WTC11 (cell line): ENCODE data around the gene TSPAN5. TPM values are rescaled to one million over a fixed set of nuclear protein-coding genes. Genes with fewer than 3 reads are reported as not detected.
"Not testable (repeated sequence)": the region's sequence is repeated elsewhere in the genome, so short reads cannot be mapped to it uniquely, and the experiment has no call there.

Experiments used
- ATAC-seq: fragments of 200-7000 bp; cut with Tn5 transposase; 2 replicates; pipeline ENCODE4 v1.10.0; 2021; ENCODE audit warnings: mild to moderate bottlenecking, moderate library complexity
- CTCF ChIA-PET: fragments of 300-600 bp; sonication (Branson Sonifier 250); formaldehyde crosslinking; loops from one replicate; lab custom pipeline; 2021; ENCODE audit warnings: antibody characterized with exemption; lab: Charles Lee
- POLR2A ChIA-PET: fragments of 350-600 bp; sonication (Branson Sonifier 250); formaldehyde crosslinking; loops from one replicate; lab custom pipeline; 2021; ENCODE audit warnings: antibody characterized with exemption; lab: Charles Lee
- DNase-seq: peaks from one replicate; pipeline ENCODE4 v3.0.0; 2021; ENCODE audit warnings: low spot score
- H3K27ac Mint-ChIP-seq: 2 replicates; pipeline ENCODE4 v1.8.0; 2021; ENCODE audit warnings: mixed read lengths
- H3K27me3 Mint-ChIP-seq: 2 replicates; pipeline ENCODE4 v1.8.0; 2021; ENCODE audit warnings: low read depth, mild to moderate bottlenecking, moderate library complexity, mixed read lengths
- H3K36me3 Mint-ChIP-seq: 2 replicates; pipeline ENCODE4 v1.8.0; 2021; ENCODE audit warnings: mixed read lengths
- H3K4me1 Mint-ChIP-seq: 2 replicates; pipeline ENCODE4 v1.8.0; 2022; ENCODE audit warnings: mixed read lengths
- H3K4me3 Mint-ChIP-seq: 2 replicates; pipeline ENCODE4 v1.8.0; 2021; ENCODE audit warnings: mild to moderate bottlenecking, moderate library complexity, mixed read lengths
- H3K9me3 Mint-ChIP-seq: 2 replicates; pipeline ENCODE4 v1.8.0; 2021; ENCODE audit warnings: mixed read lengths
- CREB1 ChIP-seq: sonication (generic); formaldehyde crosslinking; IDR thresholded peaks from 2 replicates; pipeline ENCODE4 v1.8.0; 2023; ENCODE audit warnings: mild to moderate bottlenecking, missing genetic modification reagents
- E2F4 ChIP-seq: sonication (generic); formaldehyde crosslinking; IDR thresholded peaks from 2 replicates; pipeline ENCODE4 v1.8.1; 2022; ENCODE audit warnings: low read depth, mild to moderate bottlenecking, moderate library complexity, missing genetic modification reagents, borderline replicate concordance
- ESRRA ChIP-seq: sonication (generic); formaldehyde crosslinking; IDR thresholded peaks from 2 replicates; pipeline ENCODE4 v1.8.1; 2022; ENCODE audit warnings: mild to moderate bottlenecking, missing genetic modification reagents, borderline replicate concordance
- KAT7 ChIP-seq: sonication (generic); formaldehyde crosslinking; IDR thresholded peaks from 2 replicates; pipeline ENCODE4 v1.8.1; 2023; ENCODE audit warnings: missing genetic modification reagents, mild to moderate bottlenecking, borderline replicate concordance
- MYBL2 ChIP-seq: sonication (generic); formaldehyde crosslinking; IDR thresholded peaks from 2 replicates; pipeline ENCODE4 v1.8.1; 2023; ENCODE audit warnings: mild to moderate bottlenecking, moderate library complexity, missing genetic modification reagents
- NFATC4 ChIP-seq: fragments of 250-450 bp; sonication (Bioruptor Pico); IDR thresholded peaks from 2 replicates; pipeline ENCODE4 v1.9.0; 2021; ENCODE audit warnings: mild to moderate bottlenecking
- NFYB ChIP-seq: sonication (generic); formaldehyde crosslinking; conservative IDR thresholded peaks from 2 replicates; pipeline ENCODE4 v1.8.0; 2022; ENCODE audit warnings: low read depth, missing genetic modification reagents
- PRDM15 ChIP-seq: sonication (generic); formaldehyde crosslinking; IDR thresholded peaks from 2 replicates; pipeline ENCODE4 v1.8.0; 2022; ENCODE audit warnings: missing genetic modification reagents
- RORB ChIP-seq: fragments of 250-450 bp; sonication (Bioruptor Pico); IDR thresholded peaks from 2 replicates; pipeline ENCODE4 v1.9.0; 2021; ENCODE audit warnings: mild to moderate bottlenecking
- SOX15 ChIP-seq: fragments of 250-450 bp; sonication (Bioruptor Pico); IDR thresholded peaks from 2 replicates; pipeline ENCODE4 v1.9.0; 2021; ENCODE audit warnings: mild to moderate bottlenecking
- ZNF138 ChIP-seq: sonication (generic); formaldehyde crosslinking; conservative IDR thresholded peaks from 2 replicates; pipeline ENCODE4 v1.8.1; 2022; ENCODE audit warnings: mild to moderate bottlenecking, moderate library complexity, missing genetic modification reagents
- ZNF219 ChIP-seq: sonication (generic); formaldehyde crosslinking; IDR thresholded peaks from 2 replicates; pipeline ENCODE4 v1.8.0; 2023; ENCODE audit warnings: missing genetic modification reagents, mild to moderate bottlenecking, borderline replicate concordance
- ZNF532 ChIP-seq: fragments of 250-450 bp; sonication (Bioruptor Pico); IDR thresholded peaks from 2 replicates; pipeline ENCODE4 v1.9.0; 2021; ENCODE audit warnings: mild to moderate bottlenecking, borderline replicate concordance
- total RNA-seq: library from RNA; stranded (reverse); gene quantifications from 3 replicates; pipeline ENCODE4 v1.2.3, GENCODE V29; 2021
- TF ChIP-seq, protein P1 (sequence below): sonication (generic); formaldehyde crosslinking; IDR thresholded peaks from 2 replicates; pipeline ENCODE4 v1.8.0; 2022; ENCODE audit warnings: mild to moderate bottlenecking, missing genetic modification reagents
- TF ChIP-seq, protein P2 (sequence below): sonication (generic); formaldehyde crosslinking; IDR thresholded peaks from 2 replicates; pipeline ENCODE4 v1.8.0; 2023; ENCODE audit warnings: missing genetic modification reagents
- TF ChIP-seq, protein P3 (sequence below): fragments of 250-450 bp; sonication (Bioruptor Pico); IDR thresholded peaks from 2 replicates; pipeline ENCODE4 v2.1.2; 2022; ENCODE audit warnings: mild to moderate bottlenecking, moderate library complexity

TSPAN5 gene
- total RNA-seq, 1 experiment from 2014 or later = 22.7 TPM

- CTCF ChIA-PET = no interaction called here
- H3K9me3 Mint-ChIP-seq = peaks cover 44% of the 10 kb centered on the region
- peaks cover 30% of the 10 kb centered on the region for H3K36me3 Mint-ChIP-seq
- DNase-seq = no peak
- H3K4me1 Mint-ChIP-seq = peaks cover 3% of the 10 kb centered on the region; the same call in 1 of the 2 replicates
- no peak overlapping the region for H3K4me3 Mint-ChIP-seq
- POLR2A ChIA-PET = no interaction called here
- H3K27ac Mint-ChIP-seq = no peak overlapping the region
- TF ChIP-seq CREB1 (CRISPR knock-in tag) (no peak), RORB (CRISPR knock-in tag) (no peak), NFYB (CRISPR knock-in tag) (no peak), ZNF219 (no peak), SOX15 (CRISPR knock-in tag) (no peak), PRDM15 (no peak), ZNF138 (no peak), ZNF532 (CRISPR knock-in tag) (no peak), ESRRA (no peak), E2F4 (CRISPR knock-in tag) (no peak), NFATC4 (CRISPR knock-in tag) (no peak), KAT7 (CRISPR knock-in tag) (no peak), MYBL2 (CRISPR knock-in tag) (no peak)
- TF ChIP-seq, protein P1, sequence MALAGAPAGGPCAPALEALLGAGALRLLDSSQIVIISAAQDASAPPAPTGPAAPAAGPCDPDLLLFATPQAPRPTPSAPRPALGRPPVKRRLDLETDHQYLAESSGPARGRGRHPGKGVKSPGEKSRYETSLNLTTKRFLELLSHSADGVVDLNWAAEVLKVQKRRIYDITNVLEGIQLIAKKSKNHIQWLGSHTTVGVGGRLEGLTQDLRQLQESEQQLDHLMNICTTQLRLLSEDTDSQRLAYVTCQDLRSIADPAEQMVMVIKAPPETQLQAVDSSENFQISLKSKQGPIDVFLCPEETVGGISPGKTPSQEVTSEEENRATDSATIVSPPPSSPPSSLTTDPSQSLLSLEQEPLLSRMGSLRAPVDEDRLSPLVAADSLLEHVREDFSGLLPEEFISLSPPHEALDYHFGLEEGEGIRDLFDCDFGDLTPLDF = no peak
- TF ChIP-seq, protein P2, sequence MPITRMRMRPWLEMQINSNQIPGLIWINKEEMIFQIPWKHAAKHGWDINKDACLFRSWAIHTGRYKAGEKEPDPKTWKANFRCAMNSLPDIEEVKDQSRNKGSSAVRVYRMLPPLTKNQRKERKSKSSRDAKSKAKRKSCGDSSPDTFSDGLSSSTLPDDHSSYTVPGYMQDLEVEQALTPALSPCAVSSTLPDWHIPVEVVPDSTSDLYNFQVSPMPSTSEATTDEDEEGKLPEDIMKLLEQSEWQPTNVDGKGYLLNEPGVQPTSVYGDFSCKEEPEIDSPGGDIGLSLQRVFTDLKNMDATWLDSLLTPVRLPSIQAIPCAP (CRISPR knock-in tag) = no peak
- TF ChIP-seq, protein P3, sequence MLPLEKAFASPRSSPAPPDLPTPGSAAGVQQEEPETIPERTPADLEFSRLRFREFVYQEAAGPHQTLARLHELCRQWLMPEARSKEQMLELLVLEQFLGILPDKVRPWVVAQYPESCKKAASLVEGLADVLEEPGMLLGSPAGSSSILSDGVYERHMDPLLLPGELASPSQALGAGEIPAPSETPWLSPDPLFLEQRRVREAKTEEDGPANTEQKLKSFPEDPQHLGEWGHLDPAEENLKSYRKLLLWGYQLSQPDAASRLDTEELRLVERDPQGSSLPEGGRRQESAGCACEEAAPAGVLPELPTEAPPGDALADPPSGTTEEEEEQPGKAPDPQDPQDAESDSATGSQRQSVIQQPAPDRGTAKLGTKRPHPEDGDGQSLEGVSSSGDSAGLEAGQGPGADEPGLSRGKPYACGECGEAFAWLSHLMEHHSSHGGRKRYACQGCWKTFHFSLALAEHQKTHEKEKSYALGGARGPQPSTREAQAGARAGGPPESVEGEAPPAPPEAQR (CRISPR knock-in tag) = no peak
- ATAC-seq = no peak
- H3K27me3 Mint-ChIP-seq = peaks cover 3% of the 10 kb centered on the region; the same call in 1 of the 2 replicates
Measured at GRCh38 chr4:98706200-98706813, 47.9 kb upstream of the TSPAN5 start.

GRCh38 chr4:98705586-98705985, 47.2 kb upstream of the TSPAN5 start:
- H3K4me3 Mint-ChIP-seq, ATAC-seq, H3K27me3 Mint-ChIP-seq, H3K27ac Mint-ChIP-seq, DNase-seq, H3K4me1 Mint-ChIP-seq, CTCF ChIA-PET: not testable (repeated sequence)
- Mint-ChIP-seq H3K36me3 (peaks cover 30% of the 10 kb centered on the region), H3K9me3 (peaks cover 44% of the 10 kb centered on the region)
- POLR2A ChIA-PET = interaction anchor here (1.3 kb wide), 1 partner anchor 14 kb away, joined by 3 read pairs; no protein-coding TSS in a partner anchor
